ENCODE data around the gene MMP11.

The MMP11 gene

DNA sequence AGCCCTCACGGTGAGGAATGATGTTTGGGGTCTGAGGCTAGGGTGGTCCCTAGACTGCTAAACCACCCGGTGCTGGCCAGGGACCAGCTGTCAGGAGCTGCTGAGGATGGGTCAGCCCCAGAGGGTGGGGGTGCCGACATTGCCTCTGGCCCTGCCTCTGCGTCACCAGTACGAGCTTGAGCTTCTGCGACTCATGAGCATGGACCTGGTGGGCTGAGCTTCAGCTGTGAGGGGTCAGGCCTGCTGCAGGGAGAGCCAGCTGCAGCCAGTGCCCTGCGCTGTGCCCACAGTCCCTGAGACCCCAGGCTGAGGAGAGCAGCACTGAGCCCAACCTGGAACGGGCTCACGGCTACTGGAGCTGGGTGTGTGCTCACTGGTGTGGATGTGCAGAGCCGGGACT, 59.1 kb downstream of the MMP11 start:
- DNase-seq (ENCODE audit: low spot score) = no peak

DNA sequence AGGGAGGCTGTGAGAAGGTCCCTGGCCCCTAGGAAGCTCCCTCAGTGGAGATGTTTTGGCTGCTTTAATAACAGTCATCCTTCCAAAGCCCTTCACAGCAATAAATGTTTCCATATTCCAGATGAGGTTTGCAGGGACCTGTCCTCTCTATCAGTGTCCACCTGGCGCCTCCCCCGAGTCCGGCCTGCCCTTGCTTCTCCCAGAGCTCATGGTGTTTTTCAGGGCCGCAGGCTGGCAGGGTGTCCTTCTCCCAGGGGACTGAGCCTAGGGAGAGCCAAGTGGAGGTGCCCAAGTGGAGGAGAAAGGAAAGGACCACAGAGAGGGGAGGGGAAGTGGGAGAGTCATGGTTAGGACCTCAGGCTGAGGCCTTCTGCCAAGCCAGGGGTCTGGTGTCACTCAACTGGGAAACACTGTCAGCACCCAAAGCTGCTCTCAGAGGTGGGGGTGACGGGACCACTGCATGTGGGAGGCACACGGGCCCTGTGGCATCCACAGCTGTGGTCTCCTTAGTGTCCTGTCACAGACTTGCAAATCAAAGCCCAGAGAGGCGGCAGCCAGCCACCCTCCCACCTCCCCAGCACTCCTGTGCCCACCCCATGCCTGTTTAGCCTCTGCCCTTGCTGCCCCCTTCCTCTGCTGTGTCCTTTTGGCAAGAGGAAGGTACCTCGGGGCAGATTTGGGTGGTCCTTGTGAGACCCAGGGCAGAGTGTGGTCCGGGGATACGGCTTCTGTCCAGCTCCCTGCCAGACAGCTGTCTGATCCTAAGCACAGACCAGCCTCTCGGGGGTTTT, 59.8 kb downstream of the MMP11 start:
- no peak for DNase-seq (ENCODE audit: low spot score)

DNA sequence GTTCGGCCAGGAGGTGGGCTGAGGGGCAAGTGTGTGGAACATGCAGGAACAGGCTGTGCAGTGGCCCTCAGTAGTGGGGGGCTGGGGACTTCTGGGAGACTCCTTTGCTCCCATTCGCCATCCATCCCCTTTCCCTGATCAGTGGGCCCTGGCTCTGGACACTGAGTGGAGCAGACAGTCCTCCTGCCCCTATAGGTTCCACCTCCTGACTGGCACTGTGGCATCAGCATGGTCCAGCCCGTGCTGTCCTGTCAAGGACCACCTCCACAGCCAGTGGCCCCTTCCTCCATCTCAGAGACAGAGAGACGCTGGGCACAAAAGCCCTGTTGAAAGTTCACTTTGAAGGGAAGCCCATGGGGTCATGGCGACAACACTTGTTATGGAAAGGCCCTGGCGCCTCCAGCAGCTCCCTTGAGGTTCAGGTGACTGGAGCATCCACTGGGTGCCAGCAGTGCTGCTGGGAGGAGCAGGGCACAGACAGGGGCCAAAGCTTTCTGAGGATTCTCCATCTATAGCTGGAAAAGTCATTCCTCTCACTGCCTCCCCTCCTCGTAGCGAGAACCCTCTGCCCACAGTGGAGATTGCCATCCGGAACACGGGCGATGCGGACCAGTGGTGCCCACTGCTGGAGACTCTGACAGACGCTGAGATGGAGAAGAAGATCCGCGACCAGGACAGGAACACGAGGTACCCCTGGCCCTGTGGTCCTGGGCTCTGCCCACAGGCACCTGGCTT, 60.5 kb downstream of the MMP11 start:
- DNase-seq (ENCODE audit: low spot score) = no peak
